Brain microvascular endothelial cell (primary cell): ENCODE data around the gene SUPT6H.
A peak's percentile ranks its signal among the peaks of the same experiment; 100 is the strongest.

Experiments
- DNase-seq: peaks from one replicate; pipeline ENCODE4 v3.0.0-alpha.2; 2020
- H3K27ac ChIP-seq: fragments of 250-450 bp; sonication (Bioruptor Pico); 2 replicates; pipeline ENCODE4 v1.5.1; 2020; ENCODE audit warnings: mild to moderate bottlenecking, moderate library complexity
- H3K27me3 ChIP-seq: fragments of 250-450 bp; sonication (Bioruptor Pico); replicated peaks from 2 replicates; pipeline ENCODE4 v1.5.1; 2020; ENCODE audit warnings: mild to moderate bottlenecking
- H3K36me3 ChIP-seq: fragments of 250-450 bp; sonication (Bioruptor Pico); replicated peaks from 2 replicates; pipeline ENCODE4 v1.5.1; 2020; ENCODE audit warnings: mild to moderate bottlenecking
- H3K4me3 ChIP-seq: 2 replicates; pipeline ENCODE4 v1.5.1; 2011; ENCODE audit warnings: low read depth, mild to moderate bottlenecking, control low read depth, low read length, moderate library complexity
- in situ Hi-C: cut with HindIII; loops from 2 replicates; pipeline ENCODE4 v1.10.0; 2017; ENCODE audit warnings: low sequenced_read_pairs, low pct_ligation_motif_present
- TF ChIP-seq, protein P1 (sequence below): IDR thresholded peaks from 2 replicates; pipeline ENCODE4 v1.5.1; 2011; ENCODE audit warnings: low read depth, mild to moderate bottlenecking, moderate library complexity, low read length, control low read depth, inconsistent platforms; ENCODE audit errors: missing control alignments

SUPT6H gene

DNA sequence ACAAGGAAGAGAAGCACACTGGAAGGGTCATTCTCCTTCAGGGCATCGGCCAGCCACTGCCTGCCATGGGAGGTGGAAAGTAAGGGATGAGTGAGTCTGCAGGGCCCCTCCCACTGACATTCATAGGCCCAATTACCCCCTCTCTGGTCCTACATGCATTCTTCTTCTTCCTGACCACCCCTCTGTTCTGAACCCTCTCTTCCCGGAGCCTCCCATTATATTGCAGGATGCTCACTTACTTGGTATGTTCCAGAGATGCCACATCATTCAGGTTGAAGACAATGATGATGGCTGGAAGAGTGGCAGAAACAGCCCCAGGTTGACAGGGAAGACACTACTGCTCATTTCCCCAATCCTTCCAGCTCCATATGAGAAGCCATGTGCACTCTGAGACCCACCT, 53.2 kb downstream of the SUPT6H start:
- H3K27me3 ChIP-seq = no peaks in the 10 kb centered on the region
- DNase-seq = no peak
- peaks cover 14% of the 10 kb centered on the region for H3K36me3 ChIP-seq
- H3K27ac ChIP-seq = no peak overlapping the region
- in situ Hi-C loops = no loop called here
- TF ChIP-seq, protein P1, sequence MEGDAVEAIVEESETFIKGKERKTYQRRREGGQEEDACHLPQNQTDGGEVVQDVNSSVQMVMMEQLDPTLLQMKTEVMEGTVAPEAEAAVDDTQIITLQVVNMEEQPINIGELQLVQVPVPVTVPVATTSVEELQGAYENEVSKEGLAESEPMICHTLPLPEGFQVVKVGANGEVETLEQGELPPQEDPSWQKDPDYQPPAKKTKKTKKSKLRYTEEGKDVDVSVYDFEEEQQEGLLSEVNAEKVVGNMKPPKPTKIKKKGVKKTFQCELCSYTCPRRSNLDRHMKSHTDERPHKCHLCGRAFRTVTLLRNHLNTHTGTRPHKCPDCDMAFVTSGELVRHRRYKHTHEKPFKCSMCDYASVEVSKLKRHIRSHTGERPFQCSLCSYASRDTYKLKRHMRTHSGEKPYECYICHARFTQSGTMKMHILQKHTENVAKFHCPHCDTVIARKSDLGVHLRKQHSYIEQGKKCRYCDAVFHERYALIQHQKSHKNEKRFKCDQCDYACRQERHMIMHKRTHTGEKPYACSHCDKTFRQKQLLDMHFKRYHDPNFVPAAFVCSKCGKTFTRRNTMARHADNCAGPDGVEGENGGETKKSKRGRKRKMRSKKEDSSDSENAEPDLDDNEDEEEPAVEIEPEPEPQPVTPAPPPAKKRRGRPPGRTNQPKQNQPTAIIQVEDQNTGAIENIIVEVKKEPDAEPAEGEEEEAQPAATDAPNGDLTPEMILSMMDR = no peak
- H3K4me3 ChIP-seq = no peak overlapping the region

DNA sequence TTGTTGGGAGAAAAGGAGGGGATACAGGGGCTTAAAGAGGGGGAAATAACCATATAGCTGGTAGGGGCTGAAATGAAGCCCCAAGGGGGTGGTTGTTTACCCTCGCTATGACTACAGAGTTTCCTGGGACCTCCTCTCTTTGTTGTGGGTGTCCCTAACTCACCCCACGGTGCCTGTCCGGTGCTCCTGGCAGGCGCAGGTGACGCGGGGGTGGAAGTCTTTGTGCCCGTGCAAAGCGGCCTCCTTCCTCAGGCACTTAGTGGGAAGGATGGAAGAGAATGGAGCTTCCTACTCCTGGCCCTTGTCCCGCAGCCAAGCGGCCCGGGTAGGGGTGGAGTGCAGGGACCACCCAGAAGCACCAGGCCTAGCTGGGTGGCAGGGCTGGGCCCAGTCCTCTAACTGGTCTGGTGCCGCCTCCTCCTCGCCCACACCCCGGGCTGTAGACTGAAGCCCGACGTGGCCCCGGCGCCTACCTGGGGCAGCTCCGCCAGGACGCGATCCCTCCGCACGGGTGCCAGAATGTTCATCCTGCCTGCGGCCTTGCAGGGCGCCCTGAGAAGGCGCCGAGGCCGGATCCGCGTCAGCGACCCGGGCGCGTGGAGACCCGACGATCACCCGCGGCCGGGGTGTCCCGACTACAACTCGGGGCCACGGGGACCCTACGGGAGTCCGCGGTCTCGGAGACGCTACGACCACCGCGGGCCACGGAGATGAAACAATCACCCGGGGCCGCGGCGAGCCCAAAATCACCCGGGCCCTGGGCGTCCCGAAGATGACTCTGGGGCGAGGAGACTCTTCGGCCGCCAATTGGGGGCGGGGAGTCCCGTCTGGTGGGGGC, 55.0 kb downstream of the SUPT6H start:
- Histone ChIP-seq H3K27ac (peak overlapping the region; percentile 93), H3K36me3 (peaks cover 26% of the 10 kb centered on the region), H3K4me3 (peak overlapping the region; percentile 85), H3K27me3 (no peaks in the 10 kb centered on the region)
- TF ChIP-seq, protein P1 = no peak
- DNase-seq = peak; percentile 14
- in situ Hi-C loops = no loop called here

DNA sequence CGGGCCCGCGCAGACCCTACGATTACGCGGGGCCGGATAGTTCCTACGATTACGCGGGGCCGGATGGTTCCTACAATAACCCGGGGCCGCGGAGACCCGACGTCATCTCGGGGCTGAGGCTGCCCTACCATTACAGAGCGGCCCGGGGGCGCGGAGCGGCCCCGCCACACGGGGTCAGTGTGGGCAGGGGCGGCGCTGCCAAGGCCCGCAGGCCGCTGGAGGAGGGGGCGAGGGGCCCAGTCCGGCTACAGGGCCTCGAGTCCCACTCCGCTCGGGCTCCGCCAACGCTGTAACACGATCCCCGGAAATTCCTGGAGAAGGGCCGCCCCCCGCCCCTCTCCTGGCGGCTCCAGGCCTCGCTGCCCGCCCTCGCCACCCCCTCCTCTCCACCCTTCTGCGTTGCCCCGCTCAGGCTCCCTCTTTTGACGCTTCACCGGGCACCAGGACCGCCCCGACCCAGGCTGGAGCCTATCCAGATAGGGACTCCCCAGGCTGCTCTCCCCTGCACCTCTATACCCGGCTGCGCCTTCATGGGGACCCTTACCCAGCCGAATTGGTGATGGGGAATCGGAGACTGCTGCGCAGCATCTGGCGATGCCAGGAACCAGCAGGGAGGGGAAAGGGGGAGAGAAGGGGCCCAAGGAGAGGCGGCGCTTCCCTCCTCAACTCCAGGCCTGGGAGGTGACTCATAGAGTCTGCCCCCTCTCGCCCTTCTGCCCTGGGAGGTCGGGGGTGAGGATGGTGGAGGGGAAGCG, 55.8 kb downstream of the SUPT6H start, which contains the start of gene RAB34:
TSS of gene RAB34 (minus strand) at position 291 of the 755 bp plus-strand sequence. CDS start 602 bp downstream, outside the sequence.
- no peaks in the 10 kb centered on the region for H3K27me3 ChIP-seq
- in situ Hi-C loops = no loop called here
- H3K36me3 ChIP-seq = peaks cover 32% of the 10 kb centered on the region
- TF ChIP-seq, protein P1 = peak; percentile 4
- H3K27ac ChIP-seq = peak within 1 kb of the TSS; percentile 93
- H3K4me3 ChIP-seq = peak within 1 kb of the TSS; percentile 85
- peak; percentile 70 for DNase-seq

DNA sequence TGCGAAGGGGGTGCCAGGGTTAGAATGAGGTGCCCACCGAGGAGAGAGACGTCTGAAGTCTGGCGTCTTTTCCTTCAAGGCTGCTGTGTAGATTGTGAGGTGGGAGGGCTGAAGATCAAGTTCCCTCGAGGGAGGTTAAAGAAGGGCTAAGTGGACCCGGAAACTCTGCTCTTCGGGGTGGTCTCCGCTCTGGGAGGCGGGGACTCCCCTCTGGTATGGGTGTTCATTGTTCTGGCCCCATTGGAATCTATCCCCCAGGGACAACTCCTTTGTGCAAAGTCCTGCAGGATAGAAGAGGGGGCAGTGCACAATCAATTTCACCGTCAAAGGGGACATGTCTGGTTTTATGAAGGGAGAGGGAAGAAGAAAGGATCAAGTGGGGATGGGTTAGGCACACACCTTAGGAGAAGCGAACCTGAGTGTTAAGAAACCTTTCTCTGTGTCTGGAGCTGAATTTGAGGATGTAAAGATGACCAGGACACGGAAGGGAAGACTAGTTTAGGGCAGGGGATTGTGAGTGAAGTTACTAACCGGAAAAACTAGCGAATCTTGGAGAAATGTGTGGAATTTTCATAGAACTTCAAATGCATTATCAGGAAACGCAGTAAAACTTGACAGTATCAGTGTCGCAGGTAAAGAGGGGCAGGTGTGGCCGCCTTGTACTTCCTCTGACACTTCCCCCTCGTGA, 56.5 kb downstream of the SUPT6H start:
- no peak for DNase-seq
- Histone ChIP-seq H3K36me3 (peaks cover 40% of the 10 kb centered on the region), H3K27ac (peak overlapping the region; percentile 93), H3K4me3 (peak overlapping the region; percentile 85), H3K27me3 (no peaks in the 10 kb centered on the region)
- TF ChIP-seq, protein P1 = no peak
- in situ Hi-C loops = no loop called here

DNA sequence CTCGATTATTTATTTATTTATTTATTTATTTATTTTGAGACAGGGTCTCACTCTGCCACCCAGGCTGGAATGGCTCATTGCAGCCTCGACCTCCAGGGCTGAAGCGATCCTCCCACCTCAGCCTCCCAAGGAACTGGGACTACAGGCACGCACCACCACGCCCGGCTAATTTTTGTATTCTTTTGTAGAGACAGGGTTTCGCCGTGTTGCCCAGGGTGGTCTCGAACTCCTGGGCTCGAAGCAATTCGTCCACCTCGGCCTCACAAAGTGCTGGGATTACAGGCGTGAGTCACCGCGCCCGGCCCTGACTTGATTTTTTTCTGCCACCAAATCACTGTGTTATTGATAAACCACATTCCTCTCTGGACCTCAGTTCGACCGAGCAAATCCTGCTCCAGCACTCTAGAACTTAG, 57.0 kb downstream of the SUPT6H start:
- in situ Hi-C loops = no loop called here
- Histone ChIP-seq H3K36me3 (peaks cover 43% of the 10 kb centered on the region), H3K4me3 (peak overlapping the region; percentile 97), H3K27me3 (no peaks in the 10 kb centered on the region), H3K27ac (peak overlapping the region; percentile 93)
- TF ChIP-seq, protein P1 = no peak
- DNase-seq = no peak
